GM19035 (cell line): ENCODE data around the gene KRT13.

Experiments used
- ATAC-seq: cut with Tn5 transposase; IDR thresholded peaks from one replicate; pipeline ENCODE4 v1.9.1; 2021; ENCODE audit not compliant: unreplicated experiment

KRT13 gene

DNA sequence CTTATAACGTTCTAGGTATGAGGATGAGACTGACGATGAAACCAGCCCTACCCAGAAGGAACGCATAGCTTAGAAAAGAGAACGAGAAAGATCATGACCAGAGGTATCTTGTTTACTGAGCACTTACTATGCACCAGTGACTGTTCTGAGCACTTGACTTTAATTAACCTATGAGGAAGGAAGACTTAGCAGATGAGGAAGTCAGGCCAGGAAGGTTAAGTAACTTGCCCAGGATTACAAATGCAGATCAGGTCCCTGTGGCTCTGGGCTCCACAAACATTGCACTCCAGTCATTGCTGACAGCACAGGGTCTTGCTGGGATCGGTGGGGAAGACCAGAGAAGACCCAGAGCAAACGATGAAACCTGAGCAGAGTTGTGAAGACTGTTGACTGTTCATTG is 7.1 kb downstream of the KRT13 start:
- no peak for ATAC-seq

DNA sequence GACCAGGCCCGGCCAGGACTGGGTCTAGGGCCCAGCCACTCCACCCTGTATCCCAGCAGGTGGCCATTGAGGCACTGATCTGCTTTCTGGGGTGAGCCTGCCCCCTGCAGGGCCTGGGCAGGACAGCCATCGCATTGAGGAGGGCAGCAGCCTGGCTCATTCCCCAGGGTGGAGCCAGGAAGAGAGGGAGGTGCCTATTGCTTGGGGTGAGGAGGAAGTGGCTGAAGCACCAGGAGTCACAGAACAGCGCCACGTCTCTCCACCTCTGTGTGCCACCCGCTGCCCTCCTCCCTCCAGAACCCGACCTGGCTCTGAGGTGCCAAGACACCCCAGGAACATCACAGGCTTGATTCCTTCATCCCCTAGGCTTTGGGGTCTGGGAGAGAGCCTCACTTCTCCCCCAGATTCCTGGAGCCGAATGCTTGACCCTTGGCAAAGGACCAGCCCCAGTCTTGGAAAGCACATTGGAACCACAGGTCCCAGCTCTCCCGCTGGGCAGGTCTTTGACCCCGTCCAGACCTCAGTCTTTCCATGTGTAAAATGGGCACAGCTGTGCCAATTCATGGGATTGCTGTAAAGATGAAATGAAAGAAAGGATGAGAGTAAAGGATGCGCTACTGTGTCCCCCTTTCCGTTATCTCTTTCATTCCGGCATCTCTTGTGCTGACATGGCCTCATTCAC is 8.5 kb downstream of the KRT13 start:
- ATAC-seq: no peak

DNA sequence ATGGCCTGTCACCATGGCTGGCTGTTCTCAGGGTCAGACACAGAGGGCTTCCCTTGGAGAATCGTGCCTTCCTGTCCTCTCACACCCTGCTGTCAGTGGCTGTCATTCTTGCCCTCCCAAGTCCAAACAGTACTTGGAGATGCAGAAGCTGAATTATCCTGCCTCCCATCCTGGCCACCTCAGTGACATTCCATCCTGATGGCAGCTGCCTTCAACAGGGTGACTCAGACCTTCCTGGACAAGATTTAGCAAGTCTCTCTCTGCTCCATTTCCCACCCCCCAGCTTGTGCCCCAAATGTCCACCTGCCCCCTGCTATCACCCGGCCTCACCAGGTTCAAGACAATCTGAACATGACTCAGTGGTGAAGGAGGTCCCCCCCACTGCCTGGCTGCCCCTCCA is 10.9 kb downstream of the KRT13 start:
- no peak for ATAC-seq

DNA sequence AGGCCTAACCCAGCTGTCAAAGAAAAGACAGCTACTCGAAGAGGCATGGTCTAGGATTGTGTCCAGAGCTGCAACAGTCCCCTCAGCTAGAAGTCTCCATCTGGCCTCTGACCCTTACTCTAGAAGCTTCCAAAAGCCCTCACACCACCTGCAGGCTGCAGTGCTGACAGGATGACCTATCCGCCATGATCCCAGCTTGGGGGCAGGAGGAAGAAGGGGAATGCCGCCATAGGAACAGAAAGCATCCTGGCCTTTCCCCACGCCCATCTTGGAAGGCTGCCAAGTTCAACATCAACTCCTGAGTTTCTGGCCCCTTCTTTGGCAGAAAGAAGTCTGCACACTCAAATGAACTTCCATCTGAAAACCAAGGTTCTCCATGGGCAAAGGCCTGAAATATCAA is 12.6 kb downstream of the KRT13 start:
- ATAC-seq: no peak

DNA sequence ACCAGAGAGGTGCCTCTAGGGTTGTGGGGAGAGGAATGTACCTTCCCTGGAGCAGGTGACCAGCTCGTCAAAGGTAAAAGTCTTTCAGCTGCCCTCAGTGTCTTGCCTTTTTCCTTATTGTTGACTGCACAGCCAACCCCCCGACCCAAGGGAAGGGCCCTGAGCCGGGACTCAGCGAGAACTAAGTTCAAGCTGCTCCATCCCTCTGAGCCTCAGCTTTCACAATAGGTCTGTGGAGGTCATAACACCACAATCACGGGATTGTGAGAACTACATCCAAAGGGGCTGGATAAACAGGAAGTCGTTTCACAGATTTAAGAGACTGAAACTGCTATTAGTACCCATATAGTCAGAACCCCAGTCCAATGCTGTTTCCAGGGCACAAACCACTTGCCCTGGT is 13.1 kb downstream of the KRT13 start:
- no peak for ATAC-seq

DNA sequence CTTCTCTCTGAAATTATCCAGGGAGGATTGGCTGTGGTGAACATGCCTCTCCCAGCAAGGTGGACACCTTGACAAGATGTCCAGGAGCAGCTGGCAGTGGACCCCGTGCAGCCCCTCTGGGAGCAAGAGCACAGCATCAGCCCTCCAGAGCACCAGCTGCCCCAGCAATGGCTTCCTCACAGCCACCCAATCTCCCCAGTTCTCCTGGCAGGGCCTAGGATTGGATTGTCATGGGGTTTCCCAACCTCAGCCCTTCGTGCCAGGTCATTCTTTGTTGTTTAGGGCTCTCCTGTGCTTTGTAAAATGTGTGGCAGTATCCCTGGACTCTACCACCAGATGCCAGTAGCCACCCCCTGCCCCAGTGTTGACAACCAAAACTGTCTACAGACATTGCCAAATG is 13.9 kb downstream of the KRT13 start:
- no peak for ATAC-seq

DNA sequence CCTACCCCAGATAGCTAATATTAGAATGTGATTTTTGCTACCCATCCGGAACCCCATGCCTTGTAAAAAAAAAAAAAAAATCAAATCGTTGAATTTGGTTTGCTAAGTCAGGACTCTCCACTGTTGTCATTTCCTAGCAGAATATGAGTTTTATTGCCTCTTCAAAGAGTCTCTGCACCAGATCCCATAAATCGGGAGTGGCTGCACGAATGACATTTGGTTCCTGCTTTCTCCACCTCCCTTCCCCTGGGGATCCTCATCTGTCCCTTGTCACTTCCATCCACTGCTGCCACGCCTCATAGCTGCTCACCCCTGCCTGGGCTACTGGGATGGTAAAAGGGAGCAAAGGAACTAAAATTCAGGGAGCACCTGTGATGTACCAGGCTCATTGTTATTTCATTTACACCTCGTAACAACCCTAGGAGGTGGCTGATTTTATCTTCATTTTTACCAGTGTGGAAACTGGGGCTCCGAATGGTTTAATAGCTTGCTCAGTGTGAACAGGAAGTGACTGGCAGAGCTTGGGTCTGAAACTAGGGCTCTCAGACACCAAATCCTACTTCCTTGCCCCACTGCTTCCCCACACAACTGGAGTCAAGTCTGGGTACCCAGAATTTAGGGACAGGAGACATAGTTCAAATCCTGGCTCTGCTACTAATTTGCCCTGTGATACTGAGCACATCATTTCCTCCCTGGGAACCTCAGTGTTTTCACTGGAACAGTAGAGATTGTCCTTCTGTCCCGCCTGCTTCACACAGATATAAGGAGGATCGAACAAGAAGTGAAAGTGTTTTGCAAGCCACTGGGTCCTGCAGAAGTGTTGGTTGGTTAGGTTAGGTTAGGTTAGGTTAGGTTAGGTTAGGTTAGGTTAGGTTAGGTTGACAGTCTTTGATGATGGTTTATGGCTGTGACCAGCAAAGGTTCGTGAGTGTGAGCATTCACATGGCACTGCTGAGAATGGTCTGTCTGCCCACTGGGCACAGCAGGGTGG is 15.1 kb downstream of the KRT13 start:
- no peak for ATAC-seq

DNA sequence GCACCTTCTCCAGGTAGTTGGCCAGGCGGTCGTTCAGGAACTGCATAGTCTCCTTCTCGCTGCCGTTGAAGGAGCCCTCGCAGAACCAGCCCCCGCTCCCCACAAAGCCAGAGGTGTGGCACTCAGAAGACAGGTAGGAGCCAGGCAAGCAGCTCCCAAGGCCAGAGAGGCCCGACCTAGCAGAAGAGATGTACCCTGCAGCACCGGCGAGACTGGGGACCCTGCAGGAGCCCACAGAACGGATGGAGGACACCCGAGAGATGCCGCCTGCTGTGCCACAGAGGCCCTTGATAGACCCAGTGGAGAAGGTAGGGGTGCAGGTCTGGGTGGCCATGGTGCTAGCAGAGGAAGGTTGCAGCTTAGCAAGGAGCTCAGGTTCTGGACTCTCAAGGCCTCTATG is 15.9 kb downstream of the KRT13 start, which contains the start of gene KRT36:
Gene KRT36 (minus strand): TSS at position 380 of the 400 bp plus-strand sequence. CDS start 46 bp downstream, at position 334.
- ATAC-seq: no peak

DNA sequence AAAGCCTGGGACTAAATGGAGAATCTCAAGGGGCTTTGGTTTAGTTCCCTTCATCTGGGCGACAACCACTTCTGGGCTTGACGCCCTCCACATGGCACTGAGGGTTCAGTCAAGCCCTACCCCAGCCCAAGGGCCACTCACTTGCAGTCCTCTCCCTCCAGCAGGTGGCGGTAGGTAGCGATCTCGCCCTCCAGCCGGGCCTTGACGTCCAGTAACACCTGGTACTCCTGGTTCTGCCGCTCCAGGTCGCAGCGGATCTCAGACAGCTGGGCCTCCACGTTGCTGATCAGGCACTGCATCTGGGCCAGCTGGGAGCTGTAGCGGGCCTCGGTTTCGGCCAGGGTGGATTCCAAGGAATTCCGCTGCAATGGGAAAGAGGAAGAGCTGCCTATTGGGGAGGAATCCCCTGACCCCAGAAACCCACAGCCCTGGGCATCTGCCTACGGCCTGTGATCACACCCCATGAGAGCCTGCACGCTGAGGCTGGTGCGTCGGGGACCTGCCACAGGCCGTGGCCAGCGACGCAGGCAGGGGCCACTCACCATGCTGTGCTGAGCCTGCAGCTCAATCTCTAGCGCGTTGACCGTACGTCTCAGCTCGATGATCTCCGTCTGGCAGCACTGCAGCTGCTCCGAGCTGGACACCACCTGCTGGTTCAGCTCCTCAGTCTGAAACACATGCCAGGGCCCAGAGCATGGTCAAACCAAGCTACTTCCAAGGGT is 18.4 kb downstream of the KRT13 start:
- no peak for ATAC-seq

DNA sequence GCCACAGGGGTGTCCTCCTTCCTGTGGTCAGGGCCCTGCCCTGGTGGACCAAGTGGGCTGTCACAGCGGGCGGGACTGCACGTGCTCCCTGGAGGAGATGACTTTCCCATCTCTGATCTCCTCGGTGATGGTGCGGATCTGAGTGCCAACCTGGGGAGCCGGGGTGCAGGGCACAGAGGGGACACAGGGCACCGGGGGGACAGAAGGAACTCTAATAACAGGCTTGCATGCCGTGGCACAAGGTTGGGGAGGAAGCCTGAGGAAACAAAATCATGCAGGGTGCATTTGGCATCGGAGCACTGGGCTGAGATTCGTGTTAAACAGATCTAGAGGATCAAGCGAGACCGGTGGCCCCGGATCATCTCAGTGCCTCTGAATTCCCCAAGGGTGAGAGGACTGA is 19.1 kb downstream of the KRT13 start:
- no peak for ATAC-seq

DNA sequence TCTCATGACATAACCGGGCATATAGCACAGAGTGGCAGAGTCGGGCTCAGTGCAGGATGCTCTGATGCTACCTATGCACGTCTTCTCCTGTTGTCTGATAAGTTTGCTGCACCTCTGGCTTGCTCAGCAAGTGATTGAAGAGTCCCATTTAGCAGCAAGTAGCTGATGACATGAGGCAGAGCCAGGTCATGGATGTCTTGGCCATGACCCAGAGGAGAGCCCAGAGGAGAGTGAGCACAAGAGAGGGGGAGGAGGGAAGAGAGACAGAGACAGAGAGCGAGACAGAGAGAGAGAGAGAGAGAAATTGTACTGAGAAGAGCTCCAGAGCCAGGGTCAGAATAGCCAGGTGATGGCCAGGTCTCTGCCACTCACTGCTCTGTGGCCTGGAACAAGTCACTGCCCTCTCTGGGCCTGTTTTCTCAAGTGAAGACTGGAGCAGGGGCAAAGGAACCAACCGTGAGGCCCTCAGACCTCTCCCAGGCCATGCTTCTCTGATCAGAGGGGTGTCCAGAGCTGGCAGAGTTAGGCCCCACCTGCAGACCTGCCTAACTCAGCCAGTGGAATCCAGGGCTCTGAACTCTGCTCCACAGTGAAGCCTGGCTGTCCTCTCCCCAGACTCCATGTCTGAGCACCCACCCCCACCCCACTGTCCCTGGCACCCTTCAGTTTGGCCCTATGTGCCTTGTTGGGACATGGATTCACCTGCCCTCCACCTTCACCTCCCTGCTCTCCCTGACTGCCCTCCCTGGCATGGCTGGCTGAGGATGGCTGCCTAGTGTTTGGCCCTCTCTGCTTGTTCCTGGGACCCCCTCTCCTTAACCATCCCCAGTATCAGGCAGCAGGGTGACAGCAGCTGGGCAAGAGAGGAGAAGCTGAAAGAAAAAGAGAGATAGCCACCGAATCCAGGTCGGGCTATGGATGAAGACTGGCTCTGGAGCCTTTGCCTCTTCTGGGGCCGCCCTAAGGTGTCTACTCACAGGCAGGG is 20.2 kb downstream of the KRT13 start:
- no peak for ATAC-seq

DNA sequence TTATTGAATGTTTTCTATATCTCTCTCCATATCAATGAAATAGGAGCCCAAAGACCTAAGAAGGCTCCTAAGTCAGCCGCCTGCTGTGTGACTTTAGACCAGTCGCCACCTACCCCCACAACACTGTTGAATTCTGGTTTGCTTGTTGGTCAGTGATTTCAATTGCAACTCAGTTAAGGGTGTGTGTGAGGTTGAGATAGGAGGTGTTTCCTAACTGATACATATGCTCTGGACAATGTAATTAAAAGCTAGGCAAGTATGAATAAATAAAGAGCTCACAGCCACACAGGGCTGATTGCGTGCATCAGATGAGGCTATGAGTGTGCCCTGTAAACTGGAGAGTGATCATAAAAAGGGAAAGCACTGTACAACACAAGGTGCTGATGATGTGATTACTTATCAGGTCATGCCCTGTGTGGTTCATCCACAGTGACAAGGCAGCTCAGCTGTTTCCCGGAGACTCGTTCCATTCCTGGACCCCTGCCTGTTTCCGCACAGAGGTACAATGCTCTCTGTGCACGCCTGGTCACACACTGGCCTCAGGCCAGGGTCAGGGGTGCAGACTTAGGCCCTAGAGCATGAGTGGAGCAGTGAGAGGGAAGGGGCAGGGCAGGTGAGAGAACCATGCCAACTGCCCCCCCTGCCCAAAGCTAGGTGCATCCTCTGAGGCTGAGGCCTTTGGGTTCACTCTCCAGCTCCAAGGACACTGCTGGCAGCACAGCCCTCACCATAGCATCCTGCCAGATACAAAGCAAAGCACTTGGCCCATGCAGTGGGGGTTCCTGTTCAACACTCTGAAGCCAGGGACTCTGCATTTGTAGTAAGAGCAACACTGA is 21.2 kb downstream of the KRT13 start:
- no peak for ATAC-seq

DNA sequence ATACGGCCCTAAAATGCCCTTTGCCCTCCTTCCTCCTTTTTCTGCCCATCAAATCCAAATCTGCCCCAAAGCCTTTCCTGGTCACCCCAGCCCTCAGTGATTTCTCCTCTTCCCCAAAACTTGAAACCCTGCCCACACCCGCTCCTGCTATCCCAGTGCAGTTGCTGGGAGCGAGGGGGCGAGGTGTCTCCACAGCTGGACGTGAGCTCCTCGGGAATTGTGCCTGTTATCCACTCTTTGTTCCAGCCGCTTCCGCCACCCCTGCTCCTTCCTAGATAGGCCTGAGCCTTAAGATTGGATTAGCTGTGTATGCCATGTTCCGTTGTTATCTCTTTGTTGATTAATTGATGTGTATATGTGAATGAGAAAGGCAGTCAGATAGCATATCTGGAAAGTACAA is 21.9 kb downstream of the KRT13 start:
- no peak for ATAC-seq

DNA sequence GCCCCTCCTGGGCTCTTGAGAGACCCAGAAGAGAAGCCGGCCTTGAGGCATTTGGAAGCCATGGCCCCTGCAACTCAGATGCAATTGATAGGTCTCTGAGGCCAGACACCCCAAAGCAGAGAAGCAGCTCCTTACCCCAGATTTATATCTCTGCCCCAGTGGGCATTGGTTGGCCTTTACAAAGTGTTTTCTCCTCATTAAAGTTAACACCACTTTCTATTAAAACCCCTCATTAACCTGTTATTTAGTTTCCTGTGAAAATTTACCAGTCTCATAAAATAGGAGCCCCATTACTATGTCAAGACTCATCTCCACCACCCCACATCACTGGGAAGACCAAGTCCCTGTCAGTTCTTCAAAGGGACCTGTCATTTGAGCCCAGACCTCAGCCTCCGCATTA is 24.4 kb downstream of the KRT13 start, which contains the start of gene KRT35:
Gene KRT35 (minus strand): TSS at position 116 of the 400 bp plus-strand sequence. CDS start 54 bp downstream, at position 62.
- no peak for ATAC-seq

DNA sequence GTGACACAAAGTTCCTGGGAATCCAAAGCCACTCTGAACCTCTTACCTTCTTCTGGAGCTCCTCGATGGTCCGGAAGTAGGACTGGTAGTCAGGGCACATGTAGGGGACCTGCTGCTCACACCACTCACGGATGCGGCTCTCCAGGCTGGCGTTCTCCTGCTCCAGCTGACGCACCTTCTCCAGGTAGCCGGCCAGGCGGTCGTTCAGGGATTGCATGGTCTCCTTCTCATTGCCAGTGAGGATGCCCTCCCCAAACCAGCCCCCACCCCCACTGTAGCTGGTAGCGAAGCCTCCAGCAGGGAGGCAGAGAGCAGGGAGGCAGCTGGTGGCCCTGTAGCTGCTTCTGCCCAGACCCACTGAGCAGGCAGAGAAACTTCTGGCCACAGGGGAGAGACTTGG is 24.8 kb downstream of the KRT13 start:
- ATAC-seq: no peak

DNA sequence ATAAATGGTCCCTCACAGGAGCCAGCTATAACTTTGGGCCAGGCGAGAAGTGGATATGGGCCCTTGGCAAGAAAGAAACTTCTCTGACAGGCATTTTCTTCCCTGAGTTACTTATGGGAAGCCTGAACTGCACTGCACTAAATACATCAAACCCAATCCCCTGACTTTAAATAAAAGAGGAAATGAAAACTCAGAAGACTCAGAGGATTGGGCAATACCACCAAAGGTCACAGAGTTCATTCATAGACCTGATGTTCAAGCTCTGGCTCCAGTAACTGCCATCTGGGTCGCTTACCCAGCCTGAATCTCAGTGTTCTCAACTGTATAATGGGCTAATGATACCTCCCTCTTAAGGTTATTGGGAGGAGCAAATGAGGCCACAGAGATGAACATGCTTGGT is 25.3 kb downstream of the KRT13 start:
- ATAC-seq: no peak

DNA sequence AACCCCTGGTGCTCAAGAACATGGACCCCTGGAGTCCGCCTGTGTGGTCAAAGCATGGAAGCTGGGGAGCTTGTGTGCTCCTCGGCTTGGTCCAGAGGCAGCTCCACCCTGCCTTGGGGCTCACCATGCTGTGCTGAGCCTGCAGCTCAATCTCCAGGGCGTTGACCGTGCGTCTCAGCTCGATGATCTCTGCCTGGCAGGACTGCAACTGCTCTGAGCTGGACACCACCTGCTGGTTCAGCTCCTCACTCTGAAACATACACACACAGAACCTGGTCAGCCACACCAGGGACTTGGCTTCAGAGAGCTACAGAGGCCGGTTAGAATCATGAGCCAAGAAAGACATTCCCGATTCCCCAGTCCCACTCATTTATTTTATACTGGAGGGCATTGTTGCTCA is 27.2 kb downstream of the KRT13 start:
- ATAC-seq: no peak

DNA sequence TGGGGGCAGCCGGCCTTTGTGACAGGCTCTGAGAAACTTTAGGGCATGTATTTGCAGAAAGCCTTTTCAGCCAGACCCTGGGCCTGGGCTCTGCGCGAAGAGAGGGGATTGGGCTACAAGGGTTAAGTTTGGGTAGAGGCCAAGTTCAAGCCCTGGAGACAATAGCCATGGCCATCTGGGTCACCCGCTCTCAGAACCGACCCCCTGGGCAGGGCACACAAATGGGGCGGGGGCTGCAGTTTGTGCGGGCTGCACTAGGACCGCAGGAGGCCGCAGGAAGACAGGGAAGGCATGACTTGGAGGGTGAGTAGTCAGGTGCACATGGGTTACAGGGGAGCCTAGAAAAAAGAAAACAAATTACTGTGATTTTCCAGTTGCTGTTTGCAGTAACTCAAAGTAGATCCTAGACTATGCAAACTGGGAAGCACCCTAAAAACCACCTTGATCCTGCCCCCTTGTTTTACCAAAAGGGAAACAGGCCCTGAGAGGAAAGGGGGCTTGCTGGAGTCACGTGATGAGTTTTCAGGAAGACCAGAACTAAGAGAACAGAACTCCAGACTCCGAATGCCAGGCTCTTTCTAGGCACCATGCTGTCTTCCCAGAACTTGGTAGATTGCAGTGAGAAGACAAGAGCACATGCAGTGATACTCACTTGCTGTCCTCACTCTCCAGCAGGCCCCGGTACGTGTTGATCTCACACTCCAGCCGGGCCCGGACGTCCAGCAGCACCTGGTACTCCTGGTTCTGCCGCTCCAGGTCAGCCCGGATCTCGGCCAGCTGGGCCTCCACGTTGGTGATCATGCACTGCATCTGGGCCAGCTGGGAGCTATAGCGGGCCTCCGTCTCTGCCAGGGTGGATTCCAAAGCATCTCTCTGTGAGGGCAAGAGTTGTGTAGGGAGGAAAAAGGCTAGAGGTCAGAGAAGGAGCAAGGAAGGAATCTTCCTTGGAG is 28.3 kb downstream of the KRT13 start:
- ATAC-seq: no peak
